ENCODE measurements around the gene KDM5B. TPM values are rescaled to one million over a fixed set of nuclear protein-coding genes. Genes with fewer than 3 reads are reported as not detected.
A peak's percentile ranks its signal among the peaks of the same experiment; 100 is the strongest.

Gene KDM5B
- total and polyA plus RNA-seq, 2 of the 8 experiments (the other 6 are each of a cell fraction or from before 2014, with no cell fraction given) = 73.3 to 210 TPM

- Histone ChIP-seq H4K91ac (replicated peaks; ENCODE audit: insufficient read length, low read length) (no peak overlapping the region), H3K27ac (ENCODE audit: low read depth, low read length) (no peak overlapping the region), H3K18ac (ENCODE audit: extremely low read depth, low read length) (no peak overlapping the region), H2BK120ac (replicated peaks; ENCODE audit: low read depth, low read length) (no peak overlapping the region), H3K79me2 (ENCODE audit: control insufficient read depth in 1 of 2, insufficient read depth in 2 of 2, low read length in 2 of 2) (peaks cover 0 to 1% of the 10 kb centered on the region in 2 experiments; a peak in 1 of 4 replicates), H3K56ac (replicated peaks; ENCODE audit: insufficient read length, low read depth, low read length) (no peak overlapping the region), H3K23me2 (ENCODE audit: low read depth, low read length) (no peaks in the 10 kb centered on the region), H2BK15ac (ENCODE audit: low read length) (no peak overlapping the region), H3K14ac (ENCODE audit: insufficient read length) (no peak overlapping the region), H4K5ac (ENCODE audit: insufficient read length, low read depth, low read length) (no peak overlapping the region), H3K23ac (ENCODE audit: insufficient read length) (no peak overlapping the region), H3K4me3 (ENCODE audit: extremely low read depth in 1 of 4, insufficient read depth in 2 of 4, low read depth in 3 of 4, low read length in 4 of 4) (no peak overlapping the region), H3K79me1 (ENCODE audit: low read depth, low read length) (peaks cover 6% of the 10 kb centered on the region; the same call in 1 of the 2 replicates), H4K8ac (ENCODE audit: extremely low read depth, insufficient read depth, low read length) (peak overlapping the region; percentile 76), H3K9ac (replicated peaks in 1 of 4; ENCODE audit: extremely low read depth in 1 of 4, low read depth in 3 of 4, low read length in 3 of 4) (no peak overlapping the region), H3K27me3 (replicated peaks in 1 of 4; ENCODE audit: control insufficient read depth in 3 of 4, extremely low read depth in 1 of 4, insufficient read depth in 3 of 4, low read length in 3 of 4) (no peaks in the 10 kb centered on the region), H3K4ac (replicated peaks; ENCODE audit: insufficient read length, low read depth, low read length) (no peak overlapping the region), H2BK20ac (ENCODE audit: low read length) (no peak overlapping the region), H2BK5ac (ENCODE audit: low read depth, low read length) (peak overlapping the region; percentile 48; the same call in 1 of the 2 replicates), H2BK12ac (ENCODE audit: low read depth, low read length) (no peak overlapping the region), H3K4me1 (replicated peaks in 1 of 4; ENCODE audit: control insufficient read depth in 3 of 4, insufficient read depth in 4 of 4, low read length in 3 of 4) (no peaks in the 10 kb centered on the region), H3K36me3 (ENCODE audit: control insufficient read depth in 2 of 4, insufficient read depth in 4 of 4, low read length in 3 of 4) (peaks cover 19 to 39% (median 34%) of the 10 kb centered on the region in 4 experiments), H2AFZ (ENCODE audit: low read length) (no peak overlapping the region), H3K4me2 (ENCODE audit: insufficient read depth in 1 of 2, low read depth in 2 of 2, low read length in 2 of 2) (no peak overlapping the region), H4K20me1 (replicated peaks in 1 of 2; ENCODE audit: control insufficient read depth in 1 of 2, insufficient read depth in 2 of 2, low read length in 2 of 2) (peaks cover 4 to 10% of the 10 kb centered on the region in 2 experiments), H3K9me3 (ENCODE audit: insufficient read depth in 2 of 2, low read depth in 1 of 2, low read length in 1 of 2) (no peaks in the 10 kb centered on the region), H2AK5ac (ENCODE audit: low read depth, low read length) (no peak overlapping the region)
- DNase-seq (ENCODE audit: low read depth in 1 of 2, low spot score in 2 of 2) = peak; percentile 62 to 70
- WGBS, 2 experiments (ENCODE audit: extremely low coverage in 1 of 2, insufficient coverage in 1 of 2, insufficient read length in 1 of 2, insufficient replicate concordance in 2 of 2, low coverage in 1 of 2, low lambda C conversion rate in 2 of 2, missing lambda C conversion rate in 1 of 2) = 76% methylated on average over 15 of the region's 15 CpGs; no CpG with 5 or more reads in 1 of the 2 experiments
- FAIRE-seq = peak; percentile 73
- ChIA-PET POLR2A (ENCODE audit: partially characterized antibody) (interaction anchor here (0.6 to 9.2 kb wide), 8 partner anchors 9 to 59 kb away, joined by 3 to 81 read pairs (median 4); partner anchors contain the start of genes KDM5B and PCAT6), CTCF (ENCODE audit: partially characterized antibody) (interaction anchor here (0.6 to 4.7 kb wide), 21 partner anchors 9 to 1030 kb away, joined by 3 to 41 read pairs (median 4); partner anchors contain the start of genes KDM5B and PCAT6)
- TF ChIP-seq TBP (IDR thresholded peaks at IDR 0.05; ENCODE audit: low read depth, low read length) (no peak), SRF (IDR thresholded peaks at IDR 0.05; ENCODE audit: low read depth, low read length) (no peak), CBX5 (IDR thresholded peaks at IDR 0.05; ENCODE audit: low read depth, low read length) (no peak), SP1 (IDR thresholded peaks at IDR 0.05; ENCODE audit: low read depth, low read length) (no peak), GABPA (IDR thresholded peaks at IDR 0.05; ENCODE audit: borderline replicate concordance, insufficient read depth, low read length) (no peak), CREB1 (IDR thresholded peaks at IDR 0.05) (no peak), SP2 (IDR thresholded peaks at IDR 0.05; ENCODE audit: low read length) (no peak), MAX (IDR thresholded peaks at IDR 0.05) (0 out of 2 replicates have a peak, but pooled peaks have one; percentile 16), KDM5A (IDR thresholded peaks at IDR 0.05; ENCODE audit: low read length) (no peak), HDAC6 (IDR thresholded peaks at IDR 0.05; ENCODE audit: low read depth, low read length) (no peak), USF2 (IDR thresholded peaks at IDR 0.05; ENCODE audit: low read length) (no peak), POU5F1 (IDR thresholded peaks at IDR 0.05; ENCODE audit: low read depth, low read length) (no peak)
Measured at GRCh38 chr1:202852163-202852904, 44.1 kb upstream of the KDM5B start.

Measured in H1 (cell line).